GOT3 (cell line): ENCODE data around the gene CCDC12.

Experiments
- DNase-seq: peaks from one replicate; lab custom pipeline; 2025; ENCODE audit warnings: mixed read lengths; lab: John Stamatoyannopoulos, UW

The CCDC12 gene

DNA sequence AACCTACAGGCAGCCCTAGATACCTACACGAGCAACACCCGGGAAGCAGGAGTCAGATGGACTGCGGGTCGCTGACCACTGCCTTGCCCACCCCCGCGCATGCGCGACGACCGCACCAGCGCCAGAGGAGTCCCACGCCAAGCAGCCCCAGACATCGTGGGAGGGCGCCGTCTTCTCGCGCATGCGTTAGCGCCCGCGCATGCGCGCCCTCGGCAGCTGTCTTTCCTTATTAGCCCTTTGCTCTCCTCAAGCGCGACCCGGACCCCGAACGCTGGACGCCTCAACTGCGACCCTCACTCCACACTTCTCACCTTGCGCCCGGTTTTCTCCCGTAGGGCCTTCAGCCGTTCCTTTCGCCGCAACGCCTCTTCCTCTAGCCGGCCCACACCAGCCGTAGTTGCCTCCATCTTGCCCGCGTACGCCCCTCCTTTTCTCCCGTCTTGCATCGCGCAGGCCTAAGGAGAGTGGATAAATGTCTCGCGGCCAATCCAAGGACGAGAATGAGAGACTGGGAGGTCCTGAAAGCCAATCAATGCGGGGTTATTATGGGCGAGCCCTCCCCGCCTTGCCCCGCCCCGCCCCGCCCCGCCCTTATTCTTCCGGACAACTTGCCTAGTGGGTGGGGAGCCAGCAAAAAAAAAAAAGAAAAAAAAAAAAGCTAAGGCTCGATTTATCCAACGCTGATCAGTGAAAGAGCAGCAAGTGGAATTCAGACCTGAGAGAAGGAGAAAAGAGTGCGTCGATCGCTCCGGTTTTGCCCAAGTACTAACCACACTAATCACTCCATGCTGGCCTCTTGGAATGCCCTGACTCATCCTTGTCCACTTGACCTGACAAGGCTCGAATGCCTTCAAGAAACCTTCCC, at the start of gene CCDC12:
TSS of gene CCDC12 (minus strand) at position 420 of the 865 bp plus-strand sequence. CDS start at position 407, 13 bp downstream.
- peak; percentile 90 for DNase-seq

GRCh38 chr3:47024932-47025331, 48.4 kb upstream of the CCDC12 start:
- no peak for DNase-seq

DNA sequence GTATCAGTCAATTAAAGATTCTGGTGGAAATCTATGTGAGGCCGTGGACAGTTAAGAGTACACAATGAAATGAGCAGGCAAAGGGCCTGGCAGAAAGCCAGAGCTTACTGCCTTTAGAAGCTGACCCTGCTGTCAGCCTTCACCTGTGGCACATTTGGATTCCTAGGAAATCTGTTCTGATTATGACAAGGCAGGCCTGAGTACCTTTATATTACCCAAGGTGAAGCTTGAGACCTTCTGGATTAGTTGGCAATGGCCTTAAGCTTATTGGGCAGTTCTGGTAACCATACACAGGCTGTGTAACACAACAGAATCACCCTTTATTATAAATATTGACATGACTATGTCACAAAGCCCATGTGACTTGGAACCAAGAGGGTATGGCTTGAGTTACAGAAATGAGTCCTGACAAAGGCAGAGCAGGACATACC, 46.1 kb upstream of the CCDC12 start:
- no peak for DNase-seq

DNA sequence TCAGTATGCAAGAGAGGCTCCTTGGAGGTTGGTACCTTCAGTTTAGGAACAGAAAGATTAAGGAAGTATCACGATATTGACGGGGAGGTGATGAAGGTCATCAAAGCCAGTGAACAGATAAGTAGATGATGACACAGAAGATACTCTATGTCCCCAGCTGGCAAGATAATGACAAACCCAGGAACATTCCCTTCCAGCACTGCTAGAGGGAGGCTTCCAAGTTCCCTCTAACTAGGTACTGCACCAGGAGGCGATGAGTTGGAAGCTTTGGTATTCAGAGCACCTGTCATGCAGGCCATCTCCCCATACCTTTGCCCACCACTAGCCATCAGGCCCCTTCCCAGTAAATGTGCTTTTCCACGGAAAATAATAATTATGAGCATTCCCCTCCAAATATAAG, 43.8 kb upstream of the CCDC12 start:
- DNase-seq = no peak

GRCh38 chr3:47019201-47019600, 42.7 kb upstream of the CCDC12 start:
- no peak for DNase-seq

GRCh38 chr3:47018269-47018611, 41.7 kb upstream of the CCDC12 start:
- no peak for DNase-seq

- no peak for DNase-seq
Observed at GRCh38 chr3:47017504-47018268, 41.1 kb upstream of the CCDC12 start.

- DNase-seq = no peak
Observed at GRCh38 chr3:47016934-47017435, 40.4 kb upstream of the CCDC12 start.

DNA sequence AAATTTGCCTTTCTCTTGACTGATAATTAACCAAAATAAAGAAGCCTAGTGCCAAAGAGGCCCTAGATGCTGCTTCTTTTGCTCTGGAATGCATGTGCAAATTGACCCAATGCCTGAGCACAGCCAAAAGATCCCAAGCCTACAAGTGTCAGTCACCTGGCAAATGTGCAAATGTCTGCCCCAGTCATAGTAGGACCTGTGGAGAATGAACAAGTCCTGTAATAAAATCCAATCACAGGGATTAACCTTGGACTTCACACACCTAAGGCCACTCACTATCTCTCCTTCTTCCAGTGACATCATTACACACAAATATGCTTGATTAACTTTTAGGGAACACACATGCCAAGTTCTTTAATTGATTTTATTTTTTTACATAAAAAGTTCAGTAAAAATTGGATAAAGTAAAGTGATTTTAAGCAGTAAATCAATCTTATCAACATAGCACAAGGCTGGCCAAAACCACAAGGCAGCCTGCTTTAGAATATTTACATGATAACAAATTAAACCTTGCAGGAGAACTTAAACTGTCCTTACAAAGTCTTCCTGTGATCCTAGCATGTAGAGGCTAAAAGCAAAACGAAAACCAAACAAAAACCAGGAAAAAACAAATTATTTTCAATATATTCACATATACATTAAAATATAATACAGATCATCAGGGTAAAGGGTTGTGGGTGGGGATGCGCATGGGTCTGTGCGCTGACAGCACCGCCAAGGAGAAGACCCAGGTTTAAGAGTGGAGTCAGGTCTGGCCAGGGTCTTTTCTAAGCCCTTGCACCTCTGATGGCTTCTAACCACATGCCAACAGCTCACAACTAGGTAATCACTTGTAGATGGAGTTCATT, 39.8 kb upstream of the CCDC12 start:
- no peak for DNase-seq

DNA sequence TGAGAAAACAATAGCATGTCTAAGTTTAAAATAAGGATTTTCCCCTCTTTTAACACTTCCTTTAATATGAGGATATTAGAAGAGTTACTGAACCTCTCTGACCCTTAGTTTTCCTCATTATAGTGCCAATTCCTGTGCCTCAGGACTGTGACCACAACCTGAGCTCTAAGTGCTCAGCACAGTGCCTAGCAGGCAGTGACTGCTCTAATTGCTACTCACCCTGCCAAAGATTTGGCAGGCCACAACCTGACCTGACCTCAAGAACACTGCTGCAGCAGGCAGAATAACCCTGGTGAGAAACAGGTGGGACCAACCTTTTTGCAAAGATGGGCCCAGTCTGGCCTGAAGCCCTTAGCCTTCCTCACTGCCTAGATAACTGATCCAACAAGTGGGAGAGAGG, 38.6 kb upstream of the CCDC12 start:
- no peak for DNase-seq

- no peak for DNase-seq
Observed at GRCh38 chr3:47014036-47014435, 37.5 kb upstream of the CCDC12 start.

DNA sequence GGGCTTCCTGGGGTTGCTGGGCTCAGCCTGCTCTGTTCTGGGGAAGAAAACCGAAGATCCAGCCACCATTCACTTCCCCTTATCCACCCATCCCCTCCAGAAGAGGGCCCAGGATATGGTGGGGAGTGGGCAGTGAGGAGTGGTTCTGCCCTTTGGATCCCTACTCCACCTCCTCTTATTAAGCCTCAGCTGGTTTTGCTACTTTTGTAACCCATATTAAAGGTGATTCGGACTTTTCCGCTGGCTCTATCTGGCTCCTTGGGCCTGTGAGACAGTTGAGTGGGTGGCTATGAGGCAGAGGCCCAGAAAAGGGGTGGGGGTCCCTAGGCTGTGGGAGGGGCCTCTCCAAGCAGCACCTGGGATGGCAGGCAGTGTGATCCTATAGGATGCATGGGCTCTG, 36.7 kb upstream of the CCDC12 start:
- DNase-seq = no peak

DNA sequence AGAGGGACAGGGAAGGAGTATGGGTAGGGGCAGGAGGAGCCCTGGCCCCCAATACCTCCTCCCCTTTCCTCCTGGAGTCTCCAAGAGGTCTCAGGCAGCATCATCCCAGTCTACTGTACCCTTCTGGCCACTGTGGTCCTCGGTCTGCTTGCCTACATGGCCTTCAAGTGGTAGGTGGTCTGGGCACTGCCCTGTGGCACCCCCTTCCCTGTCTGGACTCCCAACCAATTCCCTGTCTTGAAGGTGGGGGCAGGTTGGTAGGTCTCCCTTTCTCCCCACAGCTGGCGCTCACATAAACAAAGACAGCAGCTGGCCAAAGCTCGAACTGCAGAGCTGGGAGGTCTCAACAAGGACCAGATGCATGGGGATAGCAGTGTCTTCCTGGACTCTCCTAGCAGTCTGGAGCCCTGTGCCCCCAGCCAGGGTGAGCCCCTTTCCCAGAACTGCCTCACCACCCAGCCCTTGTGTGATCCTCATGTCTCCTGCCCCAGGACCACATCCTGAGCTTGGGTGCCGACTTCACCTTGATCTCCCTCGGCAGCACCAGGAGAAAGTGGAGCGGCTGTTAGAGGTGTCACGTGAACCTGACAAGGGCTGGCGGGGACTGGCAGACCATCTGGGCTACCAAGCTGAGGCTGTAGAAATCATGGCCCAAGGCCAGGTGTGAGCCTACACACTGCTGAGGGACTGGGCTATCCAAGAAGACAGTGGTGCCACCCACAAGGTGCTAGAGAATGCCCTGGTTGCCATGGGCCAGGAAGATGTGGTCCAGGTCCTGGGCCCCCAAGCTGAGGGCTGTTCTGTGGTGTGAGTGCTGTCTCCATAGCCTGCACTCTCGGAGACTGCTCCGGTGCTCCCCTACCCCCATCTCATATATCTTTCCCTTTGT, 36.0 kb upstream of the CCDC12 start:
- no peak for DNase-seq

DNA sequence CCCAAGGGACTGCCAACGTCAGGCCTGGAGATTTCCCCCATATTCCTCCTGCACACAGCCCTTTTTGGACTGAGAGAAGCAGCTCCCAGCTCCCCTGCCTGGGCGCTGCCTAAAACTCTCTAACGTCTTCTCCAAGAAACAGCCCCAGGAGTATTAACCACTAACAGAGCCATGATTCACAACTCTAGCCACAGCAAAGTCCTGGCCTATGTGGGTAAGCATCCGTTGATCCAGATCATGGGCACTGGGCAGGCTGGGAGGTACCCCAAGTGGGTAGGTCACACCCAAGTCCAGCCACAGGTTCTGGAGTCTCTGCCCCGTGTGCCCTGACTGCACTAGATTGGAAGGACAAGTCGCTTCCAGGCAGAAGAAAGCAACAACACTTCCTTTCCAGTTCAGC, 34.8 kb upstream of the CCDC12 start:
- no peak for DNase-seq

GRCh38 chr3:47010910-47011309, 34.4 kb upstream of the CCDC12 start:
- DNase-seq = no peak

- DNase-seq = no peak
Observed at GRCh38 chr3:47010111-47010712, 33.7 kb upstream of the CCDC12 start.

- DNase-seq = peak; percentile 51
Observed at GRCh38 chr3:47009225-47010110, 32.9 kb upstream of the CCDC12 start.

DNA sequence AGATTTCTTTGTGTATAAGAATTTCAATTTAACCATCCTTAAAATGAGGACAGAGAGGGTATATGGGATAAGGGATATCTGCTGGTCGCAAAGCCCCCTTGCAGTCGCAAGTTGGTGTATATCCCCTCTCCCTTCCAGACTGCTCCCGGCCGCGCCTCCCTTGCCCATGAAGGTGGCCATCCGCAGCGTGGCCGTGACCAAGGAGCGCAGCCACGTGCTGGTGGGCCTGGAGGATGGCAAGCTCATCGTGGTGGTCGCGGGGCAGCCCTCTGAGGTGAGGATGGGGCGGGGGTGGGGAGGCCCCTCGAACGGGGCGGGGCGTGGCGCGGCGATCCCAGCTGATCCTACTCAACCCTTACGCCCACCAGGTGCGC, 32.3 kb upstream of the CCDC12 start:
- no peak for DNase-seq

GRCh38 chr3:47008234-47008796, 31.8 kb upstream of the CCDC12 start:
- no peak for DNase-seq
